A549 (cell line): Measurements from ENCODE around the gene ZNF71.

Experiments
- CBX2 ChIP-seq: fragments of 200-600 bp; sonication (generic); IDR thresholded peaks from 2 replicates; pipeline ENCODE4 v1.6.1; 2016; ENCODE audit warnings: low read depth, mild to moderate bottlenecking, borderline replicate concordance
- EP300 ChIP-seq, 2 experiments: fragments of >200 bp; sonication (Bioruptor Twin); formaldehyde crosslinking; IDR thresholded peaks; 2 replicates in 1 of 2; 3 replicates in 1 of 2; pipeline ENCODE4 v1.6.1; 2016 to 2017
- NR3C1 ChIP-seq: fragments of >200 bp; sonication (Bioruptor Twin); formaldehyde crosslinking; IDR thresholded peaks from 3 replicates; pipeline ENCODE4 v1.6.1; 2017
- POLR2A ChIP-seq: IDR thresholded peaks from 2 replicates; pipeline ENCODE4 v1.6.1; 2012; ENCODE audit warnings: mild to moderate bottlenecking, low read length
- SMC3 ChIP-seq: fragments of >200 bp; sonication (Bioruptor Twin); formaldehyde crosslinking; IDR thresholded peaks from 3 replicates; pipeline ENCODE4 v1.6.1; 2018; ENCODE audit warnings: inconsistent platforms
- TF ChIP-seq, protein P1 (sequence below): fragments of >200 bp; sonication (Bioruptor Twin); formaldehyde crosslinking; IDR thresholded peaks from 3 replicates; pipeline ENCODE4 v1.5.1; 2016
- TF ChIP-seq, protein P2 (sequence below): fragments of 150-350 bp; IDR thresholded peaks from 2 replicates; pipeline ENCODE4 v1.6.1; 2014; ENCODE audit warnings: low read depth, mild to moderate bottlenecking, low read length
- TF ChIP-seq, protein P3 (sequence below): IDR thresholded peaks from 2 replicates; pipeline ENCODE4 v1.6.1; 2012

DNA sequence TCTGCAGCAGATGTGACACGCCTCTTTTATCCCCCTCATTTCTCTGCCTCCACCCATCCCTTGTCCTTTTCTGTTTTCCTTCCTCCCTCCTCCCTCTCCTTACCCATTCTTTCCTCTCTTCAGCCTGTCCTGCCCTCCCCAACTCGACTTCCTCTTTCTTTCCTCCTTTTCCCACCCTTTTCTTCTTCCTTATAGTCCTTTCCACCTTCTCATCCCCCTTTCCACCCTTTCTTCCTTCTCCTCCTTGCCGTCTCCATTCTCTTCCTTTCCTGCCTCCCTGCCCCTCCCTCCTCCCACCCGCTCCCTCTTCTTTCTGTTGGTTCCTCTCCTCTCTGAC lies 688 bp upstream of the ZNF71 start:
- TF ChIP-seq POLR2A (no peak), NR3C1 (no peak), SMC3 (no peak), EP300 (IDR thresholded peaks at IDR 0.05) (no peak), CBX2 (no peak)
- TF ChIP-seq, protein P1, sequence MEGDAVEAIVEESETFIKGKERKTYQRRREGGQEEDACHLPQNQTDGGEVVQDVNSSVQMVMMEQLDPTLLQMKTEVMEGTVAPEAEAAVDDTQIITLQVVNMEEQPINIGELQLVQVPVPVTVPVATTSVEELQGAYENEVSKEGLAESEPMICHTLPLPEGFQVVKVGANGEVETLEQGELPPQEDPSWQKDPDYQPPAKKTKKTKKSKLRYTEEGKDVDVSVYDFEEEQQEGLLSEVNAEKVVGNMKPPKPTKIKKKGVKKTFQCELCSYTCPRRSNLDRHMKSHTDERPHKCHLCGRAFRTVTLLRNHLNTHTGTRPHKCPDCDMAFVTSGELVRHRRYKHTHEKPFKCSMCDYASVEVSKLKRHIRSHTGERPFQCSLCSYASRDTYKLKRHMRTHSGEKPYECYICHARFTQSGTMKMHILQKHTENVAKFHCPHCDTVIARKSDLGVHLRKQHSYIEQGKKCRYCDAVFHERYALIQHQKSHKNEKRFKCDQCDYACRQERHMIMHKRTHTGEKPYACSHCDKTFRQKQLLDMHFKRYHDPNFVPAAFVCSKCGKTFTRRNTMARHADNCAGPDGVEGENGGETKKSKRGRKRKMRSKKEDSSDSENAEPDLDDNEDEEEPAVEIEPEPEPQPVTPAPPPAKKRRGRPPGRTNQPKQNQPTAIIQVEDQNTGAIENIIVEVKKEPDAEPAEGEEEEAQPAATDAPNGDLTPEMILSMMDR, result no peak
- TF ChIP-seq, protein P2, sequence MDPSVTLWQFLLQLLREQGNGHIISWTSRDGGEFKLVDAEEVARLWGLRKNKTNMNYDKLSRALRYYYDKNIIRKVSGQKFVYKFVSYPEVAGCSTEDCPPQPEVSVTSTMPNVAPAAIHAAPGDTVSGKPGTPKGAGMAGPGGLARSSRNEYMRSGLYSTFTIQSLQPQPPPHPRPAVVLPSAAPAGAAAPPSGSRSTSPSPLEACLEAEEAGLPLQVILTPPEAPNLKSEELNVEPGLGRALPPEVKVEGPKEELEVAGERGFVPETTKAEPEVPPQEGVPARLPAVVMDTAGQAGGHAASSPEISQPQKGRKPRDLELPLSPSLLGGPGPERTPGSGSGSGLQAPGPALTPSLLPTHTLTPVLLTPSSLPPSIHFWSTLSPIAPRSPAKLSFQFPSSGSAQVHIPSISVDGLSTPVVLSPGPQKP, result no peak
- TF ChIP-seq, protein P3, sequence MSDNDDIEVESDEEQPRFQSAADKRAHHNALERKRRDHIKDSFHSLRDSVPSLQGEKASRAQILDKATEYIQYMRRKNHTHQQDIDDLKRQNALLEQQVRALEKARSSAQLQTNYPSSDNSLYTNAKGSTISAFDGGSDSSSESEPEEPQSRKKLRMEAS, result no peak
